GM20000 (cell line): ENCODE measurements around the gene RAPGEF2.

Experiments
- DNase-seq: peaks from one replicate; pipeline ENCODE4 v3.0.0; 2012; ENCODE audit warnings: low spot score
- TF ChIP-seq, protein P1 (sequence below): IDR thresholded peaks from 2 replicates; pipeline ENCODE4 v1.5.1; 2012; ENCODE audit warnings: mild to moderate bottlenecking, control low read depth; ENCODE audit errors: extremely low read depth, missing control alignments

The RAPGEF2 gene

GRCh38 chr4:159142681-159143384 lies 40.0 kb downstream of the RAPGEF2 start:
- TF ChIP-seq, protein P1, sequence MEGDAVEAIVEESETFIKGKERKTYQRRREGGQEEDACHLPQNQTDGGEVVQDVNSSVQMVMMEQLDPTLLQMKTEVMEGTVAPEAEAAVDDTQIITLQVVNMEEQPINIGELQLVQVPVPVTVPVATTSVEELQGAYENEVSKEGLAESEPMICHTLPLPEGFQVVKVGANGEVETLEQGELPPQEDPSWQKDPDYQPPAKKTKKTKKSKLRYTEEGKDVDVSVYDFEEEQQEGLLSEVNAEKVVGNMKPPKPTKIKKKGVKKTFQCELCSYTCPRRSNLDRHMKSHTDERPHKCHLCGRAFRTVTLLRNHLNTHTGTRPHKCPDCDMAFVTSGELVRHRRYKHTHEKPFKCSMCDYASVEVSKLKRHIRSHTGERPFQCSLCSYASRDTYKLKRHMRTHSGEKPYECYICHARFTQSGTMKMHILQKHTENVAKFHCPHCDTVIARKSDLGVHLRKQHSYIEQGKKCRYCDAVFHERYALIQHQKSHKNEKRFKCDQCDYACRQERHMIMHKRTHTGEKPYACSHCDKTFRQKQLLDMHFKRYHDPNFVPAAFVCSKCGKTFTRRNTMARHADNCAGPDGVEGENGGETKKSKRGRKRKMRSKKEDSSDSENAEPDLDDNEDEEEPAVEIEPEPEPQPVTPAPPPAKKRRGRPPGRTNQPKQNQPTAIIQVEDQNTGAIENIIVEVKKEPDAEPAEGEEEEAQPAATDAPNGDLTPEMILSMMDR: no peak
- no peak for DNase-seq

DNA sequence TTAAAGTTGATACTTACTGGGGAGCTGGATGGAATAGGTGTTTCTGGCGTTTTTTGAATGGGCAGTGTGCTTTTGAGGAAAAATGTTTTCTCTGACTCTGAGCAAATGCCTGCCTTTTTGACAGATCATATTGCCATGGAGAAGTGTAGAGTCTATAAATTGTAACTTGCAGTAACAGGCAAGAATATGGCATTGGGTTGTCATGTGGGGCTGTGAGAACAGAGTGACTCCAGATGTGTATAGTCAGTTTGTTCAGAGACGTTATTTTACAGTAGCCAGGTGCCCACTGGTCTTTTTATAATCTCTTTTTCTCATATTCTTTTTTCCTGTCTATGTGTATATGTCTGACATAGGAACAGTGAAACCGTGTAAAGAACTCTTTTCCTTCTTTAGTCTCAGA lies 40.8 kb downstream of the RAPGEF2 start:
- DNase-seq: no peak
- TF ChIP-seq, protein P1: no peak

DNA sequence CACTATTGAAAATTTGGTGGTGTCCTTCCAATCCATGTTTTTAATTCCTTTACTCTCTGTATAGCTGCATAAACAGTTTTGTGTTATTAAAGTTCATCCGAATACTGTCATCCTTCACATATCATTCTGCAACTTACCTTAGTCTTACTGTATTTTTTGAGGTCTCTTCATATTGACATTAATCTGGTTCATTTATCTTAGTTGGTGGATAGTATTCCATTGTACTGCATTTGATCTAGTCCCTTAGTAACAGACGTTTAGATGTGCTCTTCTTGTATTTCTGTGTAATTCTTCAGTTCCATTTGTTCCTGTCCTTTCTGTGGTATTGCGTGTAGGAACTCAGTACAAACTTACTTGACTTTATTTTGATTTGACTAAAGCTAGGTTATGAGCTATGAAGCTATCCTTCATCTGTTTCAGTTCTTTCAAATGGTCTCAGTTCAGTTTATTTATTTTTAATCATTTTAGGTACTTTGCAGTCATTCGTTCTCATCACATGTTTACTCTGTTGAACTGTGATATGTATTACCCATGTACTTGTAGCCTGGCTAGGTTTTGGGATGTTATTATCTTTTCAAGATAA lies 41.3 kb downstream of the RAPGEF2 start:
- no peak for DNase-seq
- TF ChIP-seq, protein P1: no peak

GRCh38 chr4:159145318-159145991 lies 42.6 kb downstream of the RAPGEF2 start:
- TF ChIP-seq, protein P1: no peak
- no peak for DNase-seq

- no peak for DNase-seq
- TF ChIP-seq, protein P1: no peak
Observed at GRCh38 chr4:159145992-159146330, 43.1 kb downstream of the RAPGEF2 start.

DNA sequence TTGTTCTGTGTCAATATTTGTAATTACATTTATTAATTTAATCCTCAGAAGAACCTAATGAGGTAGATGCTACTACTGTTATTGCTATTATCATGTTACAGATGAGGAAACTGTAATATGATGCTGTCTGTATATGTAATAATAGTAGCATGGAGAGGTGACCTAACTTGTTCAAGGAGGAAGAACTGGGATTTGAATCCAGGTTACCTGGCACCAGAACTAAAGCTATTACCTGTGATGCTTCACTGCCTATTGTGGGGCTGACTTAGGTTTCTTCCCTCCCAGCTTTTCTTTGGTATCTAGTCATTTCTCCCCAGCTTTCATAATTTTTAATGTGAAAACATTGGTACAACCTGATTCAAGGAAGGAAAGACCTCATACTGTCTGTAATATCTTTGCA lies 43.6 kb downstream of the RAPGEF2 start:
- TF ChIP-seq, protein P1: no peak
- DNase-seq: no peak

DNA sequence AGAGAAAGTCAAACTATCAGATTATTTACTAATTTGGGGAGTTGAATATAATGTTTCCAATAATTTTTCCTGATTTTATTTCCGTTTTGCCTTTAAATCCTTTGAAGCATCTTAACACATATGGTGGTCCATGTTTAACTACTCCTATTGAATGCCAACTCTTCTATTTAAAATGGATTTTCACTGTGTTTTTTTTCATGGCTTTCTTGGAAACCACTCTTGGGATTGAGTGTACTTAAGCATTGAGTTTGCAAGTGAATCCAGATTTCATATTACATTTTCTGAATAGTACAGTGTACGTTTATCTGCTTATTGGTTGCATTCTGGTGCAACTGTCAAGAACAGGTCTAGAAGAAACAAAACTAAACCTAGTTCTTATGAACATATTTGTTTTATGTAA lies 45.6 kb downstream of the RAPGEF2 start:
- TF ChIP-seq, protein P1: no peak
- no peak for DNase-seq
